OCI-LY1 (cell line): ENCODE data around the gene ZNF556.

ENCODE experiments used
- H2AFZ ChIP-seq: fragments of 200-600 bp; sonication (generic), shearing (Covaris generic); 2 replicates; pipeline ENCODE4 v1.6.0; 2014; ENCODE audit warnings: antibody characterized with exemption, mild to moderate bottlenecking, low read length
- H3F3A ChIP-seq: fragments of 200-600 bp; sonication (generic), shearing (Covaris generic); 2 replicates; pipeline ENCODE4 v1.6.0; 2014; ENCODE audit warnings: mild to moderate bottlenecking, antibody characterized with exemption, low read length, moderate library complexity; ENCODE audit not compliant: insufficient read depth
- H3K27ac ChIP-seq: fragments of 200-600 bp; sonication (generic); 2 replicates; pipeline ENCODE4 v1.5.1; 2014; ENCODE audit warnings: low read length, mixed run types, mild to moderate bottlenecking, low read depth; ENCODE audit not compliant: poor library complexity, severe bottlenecking
- H3K27me3 ChIP-seq: fragments of 200-600 bp; sonication (generic); 2 replicates; pipeline ENCODE4 v1.6.0; 2014; ENCODE audit warnings: antibody characterized with exemption, mild to moderate bottlenecking, low read length, moderate library complexity; ENCODE audit not compliant: insufficient read depth
- H3K36me3 ChIP-seq: fragments of 200-600 bp; sonication (generic); 2 replicates; pipeline ENCODE4 v1.6.1; 2014; ENCODE audit warnings: mild to moderate bottlenecking, antibody characterized with exemption, low read length, moderate library complexity, mixed read lengths; ENCODE audit not compliant: insufficient read depth
- H3K4me1 ChIP-seq: fragments of 200-600 bp; sonication (generic); 2 replicates; pipeline ENCODE4 v1.5.1; 2014; ENCODE audit warnings: mild to moderate bottlenecking, low read length, moderate library complexity; ENCODE audit not compliant: insufficient read depth, severe bottlenecking
- H3K4me2 ChIP-seq: fragments of 200-600 bp; sonication (generic), shearing (Covaris generic); 2 replicates; pipeline ENCODE4 v1.6.1; 2014; ENCODE audit warnings: low read length
- H3K4me3 ChIP-seq: fragments of 200-600 bp; sonication (generic); 2 replicates; pipeline ENCODE4 v1.5.1; 2014; ENCODE audit warnings: low read length, low read depth, mild to moderate bottlenecking, mixed read lengths; ENCODE audit not compliant: poor library complexity, severe bottlenecking
- H3K79me2 ChIP-seq: fragments of 200-600 bp; shearing (Covaris generic); 2 replicates; pipeline ENCODE4 v1.6.1; 2016; ENCODE audit warnings: mixed run types, low read length, mixed read lengths; ENCODE audit not compliant: insufficient read depth
- H3K9ac ChIP-seq: fragments of 200-600 bp; sonication (generic), shearing (Covaris generic); 2 replicates; pipeline ENCODE4 v1.6.1; 2014; ENCODE audit warnings: mild to moderate bottlenecking, low read length, mixed read lengths
- H3K9me2 ChIP-seq: fragments of 200-600 bp; sonication (generic), shearing (Covaris generic); 2 replicates; pipeline ENCODE4 v1.6.1; 2014; ENCODE audit warnings: low read depth, mild to moderate bottlenecking, low read length, mixed read lengths
- H3K9me3 ChIP-seq: fragments of 200-600 bp; shearing (Covaris generic); 2 replicates; pipeline ENCODE4 v1.6.1; 2014; ENCODE audit warnings: low read length, mixed read lengths
- H4K20me1 ChIP-seq: fragments of 200-600 bp; sonication (generic), shearing (Covaris generic); 2 replicates; pipeline ENCODE4 v1.6.0; 2016; ENCODE audit warnings: mild to moderate bottlenecking, low read length; ENCODE audit not compliant: insufficient read depth
- CTCF ChIP-seq: fragments of 200-600 bp; sonication (generic), shearing (Covaris generic); IDR thresholded peaks from 2 replicates; pipeline ENCODE4 v1.5.1; 2017; ENCODE audit warnings: mild to moderate bottlenecking, antibody characterized with exemption, low read length, moderate library complexity, mixed read lengths
- EZH2 ChIP-seq: fragments of 200-600 bp; sonication (generic), shearing (Covaris generic); IDR thresholded peaks from 2 replicates; pipeline ENCODE4 v1.8.0; 2017; ENCODE audit warnings: borderline replicate concordance, mixed run types, mild to moderate bottlenecking, antibody characterized with exemption, low read length, moderate library complexity, mixed read lengths

The ZNF556 gene

GRCh38 chr19:2905918-2906519 lies 38.9 kb downstream of the ZNF556 start:
- no peak overlapping the region for H3K27ac ChIP-seq
- H3K79me2 ChIP-seq = no peaks in the 10 kb centered on the region
- no peaks in the 10 kb centered on the region for H3K4me1 ChIP-seq
- H3K4me2 ChIP-seq = no peak overlapping the region
- no peaks in the 10 kb centered on the region for H3K9me3 ChIP-seq
- H2AFZ ChIP-seq = no peak overlapping the region
- H3K36me3 ChIP-seq = no peaks in the 10 kb centered on the region
- no peak overlapping the region for H3K9ac ChIP-seq
- H3K27me3 ChIP-seq = no peaks in the 10 kb centered on the region; the same call in 1 of the 2 replicates
- no peaks in the 10 kb centered on the region for H3F3A ChIP-seq
- no peaks in the 10 kb centered on the region for H3K9me2 ChIP-seq
- H3K4me3 ChIP-seq = no peak overlapping the region
- no peaks in the 10 kb centered on the region for H4K20me1 ChIP-seq
- TF ChIP-seq CTCF = no peak
- no peak for TF ChIP-seq EZH2

GRCh38 chr19:2906631-2907195 lies 39.6 kb downstream of the ZNF556 start:
- no peaks in the 10 kb centered on the region for H3F3A ChIP-seq
- no peak overlapping the region for H3K27ac ChIP-seq
- no peaks in the 10 kb centered on the region for H3K9me2 ChIP-seq
- no peak overlapping the region for H2AFZ ChIP-seq
- H3K4me2 ChIP-seq = no peak overlapping the region
- H3K27me3 ChIP-seq = no peaks in the 10 kb centered on the region; the same call in 1 of the 2 replicates
- H3K4me3 ChIP-seq = no peak overlapping the region
- no peaks in the 10 kb centered on the region for H3K79me2 ChIP-seq
- no peaks in the 10 kb centered on the region for H3K9me3 ChIP-seq
- no peaks in the 10 kb centered on the region for H3K4me1 ChIP-seq
- TF ChIP-seq CTCF = no peak
- TF ChIP-seq EZH2 = no peak
- no peak overlapping the region for H3K9ac ChIP-seq
- H4K20me1 ChIP-seq = no peaks in the 10 kb centered on the region
- H3K36me3 ChIP-seq = no peaks in the 10 kb centered on the region

- Histone ChIP-seq H3K79me2 (no peaks in the 10 kb centered on the region), H3F3A (no peaks in the 10 kb centered on the region), H3K9ac (no peak overlapping the region), H3K27ac (no peak overlapping the region), H3K9me2 (no peaks in the 10 kb centered on the region), H3K4me3 (no peak overlapping the region), H4K20me1 (no peaks in the 10 kb centered on the region), H3K9me3 (no peaks in the 10 kb centered on the region), H3K4me2 (no peak overlapping the region), H3K36me3 (no peaks in the 10 kb centered on the region; the same call in 1 of the 2 replicates), H3K4me1 (no peaks in the 10 kb centered on the region), H3K27me3 (no peaks in the 10 kb centered on the region; the same call in 1 of the 2 replicates), H2AFZ (no peak overlapping the region)
- TF ChIP-seq CTCF (no peak), EZH2 (no peak)
Measured at GRCh38 chr19:2912306-2912705, 45.2 kb downstream of the ZNF556 start.
